Ureter (tissue), 1 donor: ENCODE results near the gene CALML5. TPM values are rescaled to one million over a fixed set of nuclear protein-coding genes. Genes with fewer than 3 reads are reported as not detected.
A peak's percentile ranks its signal among the peaks of the same experiment; 100 is the strongest.

ENCODE experiments used
- DNase-seq: peaks from one replicate; pipeline ENCODE4 v3.0.0-alpha.2; 2020; ENCODE audit warnings: low spot score
- total RNA-seq: library from RNA; stranded (reverse); gene quantifications from one replicate; pipeline ENCODE4 v1.2.4, GENCODE V29; 2023
- donor health status: DM: yes; HTN: yes; CAD: no.

Gene CALML5
- total RNA-seq, 1 donor from 2014 or later = not detected

DNA sequence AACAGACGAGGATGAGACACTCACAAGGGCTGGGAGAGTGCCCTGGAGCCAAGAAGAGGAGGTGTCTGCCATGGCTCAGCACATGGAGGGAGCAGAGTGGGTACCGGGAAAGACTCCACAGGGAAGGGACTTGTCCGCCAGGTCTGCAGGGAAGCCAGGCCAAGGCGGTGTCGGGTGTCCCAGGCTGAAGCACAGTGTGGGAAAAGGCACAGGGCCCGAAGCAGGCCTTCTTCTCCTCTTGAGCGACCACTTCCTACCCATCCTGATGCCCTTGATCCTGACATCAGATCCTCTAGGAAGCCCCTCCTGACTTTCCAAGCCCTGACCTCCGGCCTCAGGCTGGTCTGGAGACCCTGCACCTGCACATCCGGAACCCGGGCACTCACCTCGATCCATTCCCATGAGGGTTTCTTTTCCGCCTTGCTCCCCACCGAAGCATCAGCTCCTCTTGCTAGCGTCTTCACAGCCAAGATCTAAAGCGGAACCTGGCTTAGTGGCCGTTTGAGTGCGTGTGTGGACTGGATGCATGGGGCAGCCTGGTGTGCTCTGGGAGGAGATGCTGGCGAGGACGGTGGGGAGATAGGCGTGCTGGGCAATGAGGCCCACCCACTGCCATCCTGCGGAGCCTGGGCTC, 33.8 kb upstream of the CALML5 start:
- DNase-seq = no peak

DNA sequence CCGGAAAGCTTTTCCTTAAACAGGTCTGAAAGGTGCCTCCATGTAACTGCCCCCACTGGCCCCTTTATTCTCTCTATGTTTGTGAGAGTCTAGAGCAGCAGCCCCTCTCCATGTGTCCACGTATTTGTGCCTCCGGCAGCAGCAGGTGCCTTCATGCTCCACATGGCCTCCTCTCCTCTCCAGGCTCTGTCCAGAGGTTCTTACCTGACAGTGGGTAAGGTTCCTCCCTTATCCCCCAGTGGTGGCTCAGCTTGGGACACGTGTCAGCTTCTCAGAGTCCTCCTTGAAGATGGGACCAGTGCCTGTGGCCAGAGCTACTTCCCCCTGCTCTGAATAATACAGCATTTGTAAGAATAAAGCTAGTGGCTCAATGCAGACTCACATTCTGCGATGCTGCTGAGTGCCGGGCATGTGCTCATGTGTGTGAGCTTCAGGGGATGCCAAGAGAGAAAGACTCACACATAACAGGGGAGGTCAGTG, 33.3 kb upstream of the CALML5 start:
- no peak for DNase-seq

DNA sequence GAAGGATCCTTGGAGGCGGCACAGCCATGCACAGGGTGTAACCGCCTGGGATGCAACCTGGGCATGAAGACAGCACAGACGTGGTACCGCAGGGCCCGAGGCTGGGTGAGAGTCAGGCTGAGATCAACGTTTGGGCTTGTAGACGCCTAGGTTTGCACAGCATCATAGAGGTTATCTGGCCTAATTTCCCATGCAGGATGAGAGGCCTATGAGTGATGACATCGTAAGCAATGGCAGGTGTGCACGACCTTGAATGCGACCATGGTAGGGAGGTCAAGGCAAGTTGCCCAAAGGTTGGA, 32.9 kb upstream of the CALML5 start:
- no peak for DNase-seq

- no peak for DNase-seq
Measured at GRCh38 chr10:5531558-5532306, 32.4 kb upstream of the CALML5 start.

- no peak for DNase-seq
Measured at GRCh38 chr10:5530846-5531557, 31.6 kb upstream of the CALML5 start.

GRCh38 chr10:5530412-5530806, 31.0 kb upstream of the CALML5 start:
- no peak for DNase-seq

GRCh38 chr10:5529702-5530411, 30.5 kb upstream of the CALML5 start:
- no peak for DNase-seq

GRCh38 chr10:5528989-5529701, 29.8 kb upstream of the CALML5 start:
- DNase-seq = no peak

DNA sequence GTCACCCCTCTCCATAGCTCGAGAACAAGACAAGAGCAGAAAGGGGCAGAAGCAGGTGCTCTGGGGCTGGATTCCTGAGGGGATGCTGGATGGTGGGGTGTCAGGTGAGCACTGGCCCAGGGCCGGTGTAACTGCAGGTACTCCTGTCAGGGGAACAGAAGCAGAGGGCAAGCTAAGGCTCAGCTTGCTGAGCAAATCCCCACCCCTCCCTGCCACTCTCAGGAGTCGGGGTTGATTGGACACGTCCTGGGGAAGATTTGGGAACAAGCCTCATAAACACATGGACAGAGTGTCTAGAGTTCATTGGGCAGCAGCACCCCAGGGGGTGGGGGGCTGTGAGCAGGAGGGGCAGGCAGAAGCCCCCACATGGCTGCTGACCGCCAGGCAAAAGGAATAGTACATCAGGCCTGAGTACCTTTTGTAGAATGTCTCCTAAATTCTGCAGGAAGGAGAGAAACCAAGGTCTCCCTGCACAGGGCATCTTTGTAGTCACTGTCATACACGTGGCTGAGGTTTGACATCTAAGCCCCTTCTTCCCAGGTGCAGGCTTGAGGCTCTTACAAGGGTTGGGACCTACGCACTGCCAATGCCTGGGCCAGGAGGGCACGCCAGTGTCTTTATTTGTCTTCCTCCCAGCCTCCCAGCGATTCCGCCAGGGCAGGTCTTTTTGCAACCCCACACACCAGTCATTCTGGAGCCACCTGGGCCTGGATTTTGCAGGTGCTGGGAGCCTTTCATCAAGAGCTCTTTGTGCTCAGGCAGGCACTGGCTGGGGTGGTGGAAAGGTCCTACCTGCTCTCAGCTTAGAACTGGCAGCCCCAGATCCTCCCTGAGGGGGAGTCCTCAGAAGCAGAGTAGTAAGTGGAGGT, 28.2 kb upstream of the CALML5 start:
- DNase-seq = no peak

DNA sequence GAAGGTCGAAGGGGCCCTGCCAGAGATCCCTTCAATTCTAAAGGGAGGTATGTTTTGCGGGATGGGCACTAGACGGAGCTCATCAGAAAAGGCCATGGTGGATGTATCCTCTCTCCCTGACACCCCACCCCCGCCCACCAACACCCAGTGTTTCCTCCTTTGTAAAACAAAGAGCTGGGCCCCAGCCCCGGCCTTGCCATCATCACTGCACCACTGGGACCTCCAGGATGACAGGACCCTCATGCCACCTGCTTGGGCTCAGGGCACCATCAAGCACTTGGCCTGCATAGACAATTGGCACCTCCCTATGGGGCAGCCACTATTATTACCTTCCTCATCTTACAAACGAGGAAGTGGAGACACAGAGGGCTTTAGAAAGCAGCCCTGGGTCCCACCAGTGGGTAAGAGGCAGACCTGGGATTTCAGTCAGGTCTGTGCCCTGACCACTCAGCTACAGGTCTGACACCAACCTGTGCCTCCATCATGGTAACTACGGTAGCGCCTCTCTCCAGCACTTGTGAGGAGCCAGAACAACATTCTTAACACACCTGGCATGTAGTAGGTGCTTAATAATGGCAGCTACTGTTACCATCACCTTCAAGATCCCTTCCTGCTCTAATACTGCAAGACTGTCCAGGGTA, 27.4 kb upstream of the CALML5 start:
- no peak for DNase-seq

- DNase-seq = peak; percentile 54
Measured at GRCh38 chr10:5525561-5526341, 26.4 kb upstream of the CALML5 start.

- DNase-seq = no peak
Measured at GRCh38 chr10:5524641-5525560, 25.5 kb upstream of the CALML5 start, which contains the start of gene CALML3. CALML3 (plus strand) TSS chr10:5524961; CDS start chr10:5525086, 125 bp downstream.

DNA sequence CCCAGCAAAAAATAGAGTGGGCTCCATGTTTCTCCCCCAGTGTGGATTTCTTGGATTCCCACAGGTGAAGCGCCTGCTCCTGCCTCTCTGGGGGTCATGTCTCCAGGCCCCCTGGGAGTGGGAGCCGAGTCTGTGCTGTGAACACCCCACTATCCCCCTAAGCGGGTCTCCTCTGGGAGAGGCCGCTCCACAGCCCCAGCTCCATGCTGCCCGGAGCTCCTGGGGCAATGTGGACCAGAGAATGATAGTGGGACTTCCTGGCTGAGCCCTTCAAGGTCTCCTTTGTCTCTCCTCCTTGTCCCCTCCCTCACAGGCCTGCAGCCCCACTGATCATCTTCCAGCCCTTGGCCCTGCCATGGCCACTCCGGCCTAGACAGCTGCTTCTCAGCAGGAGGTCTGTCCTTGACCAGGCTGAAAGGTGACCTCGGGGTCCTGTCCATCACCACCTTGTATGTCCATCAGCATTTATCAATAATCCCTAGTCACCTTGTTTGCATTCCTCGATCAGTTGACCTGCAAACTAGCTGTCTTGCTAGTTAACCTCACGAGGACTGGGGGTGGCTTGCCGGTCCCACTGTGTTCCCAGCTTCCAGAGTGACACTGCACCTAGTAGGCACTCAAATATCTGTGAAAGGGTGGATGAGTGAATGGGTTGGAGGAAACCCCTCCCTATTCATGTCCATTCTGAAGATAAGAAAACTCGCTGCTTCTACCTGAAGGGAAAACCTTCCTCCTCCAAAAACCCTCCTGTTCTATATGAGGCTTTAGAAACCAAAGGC, 24.6 kb upstream of the CALML5 start:
- no peak for DNase-seq

GRCh38 chr10:5522913-5523560, 23.7 kb upstream of the CALML5 start:
- DNase-seq = no peak

- no peak for DNase-seq
Measured at GRCh38 chr10:5519054-5519453, 19.7 kb upstream of the CALML5 start.

GRCh38 chr10:5518143-5518542, 18.8 kb upstream of the CALML5 start:
- no peak for DNase-seq

DNA sequence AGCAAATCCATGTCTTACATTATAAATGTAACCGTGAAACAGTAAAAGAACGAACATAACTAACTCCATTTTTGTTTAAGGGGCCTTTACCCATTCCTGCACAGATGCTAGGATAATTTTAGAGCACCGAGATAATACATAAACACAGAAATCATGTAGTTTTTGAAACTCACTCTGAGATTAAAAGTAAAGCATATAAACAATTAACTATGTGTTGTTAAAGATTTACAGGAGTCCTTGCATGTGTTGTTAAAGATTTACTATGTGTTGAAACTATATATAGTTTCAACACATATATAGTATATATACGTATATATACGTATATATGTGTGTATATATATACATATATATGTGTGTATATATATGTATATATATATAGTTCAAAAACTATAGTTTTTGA, 18.2 kb upstream of the CALML5 start:
- DNase-seq = no peak
